Activated naive CD8-positive, alpha-beta T cell treated with anti-CD3 and anti-CD28 coated beads, Interleukin-2, amount 10 ng/mL, durations not matched to agents 7 days and 5 days (primary cell): ENCODE measurements around the gene ANP32E. TPM values are rescaled to one million over a fixed set of nuclear protein-coding genes. Genes with fewer than 3 reads are reported as not detected.
"Not testable (repeated sequence)": the region's sequence is repeated elsewhere in the genome, so short reads cannot be mapped to it uniquely, and the experiment has no call there.

Experiments
- ATAC-seq: fragments of 150-1000 bp; cut with Tn5 transposase; one replicate; pipeline ENCODE4 v1.10.0; 2021; ENCODE audit warnings: low read depth, moderate library complexity
- POLR2A ChIA-PET: fragments of 350-600 bp; sonication (Branson Sonifier 250); formaldehyde crosslinking; loops from one replicate; lab custom pipeline; 2021; ENCODE audit warnings: antibody characterized with exemption; lab: Charles Lee
- DNase-seq: peaks from one replicate; pipeline ENCODE4 v3.0.0; 2021
- H3K27ac Mint-ChIP-seq: one replicate; pipeline ENCODE4 v1.8.0; 2022; ENCODE audit warnings: mild to moderate bottlenecking, mixed read lengths
- H3K27me3 Mint-ChIP-seq: one replicate; pipeline ENCODE4 v1.8.0; 2022; ENCODE audit warnings: mild to moderate bottlenecking, moderate library complexity, mixed read lengths
- H3K36me3 Mint-ChIP-seq: one replicate; pipeline ENCODE4 v1.8.0; 2021; ENCODE audit warnings: mild to moderate bottlenecking, mixed read lengths
- H3K4me1 Mint-ChIP-seq: one replicate; pipeline ENCODE4 v1.8.0; 2021; ENCODE audit warnings: mixed read lengths
- H3K4me3 Mint-ChIP-seq: one replicate; pipeline ENCODE4 v1.8.0; 2022; ENCODE audit warnings: mild to moderate bottlenecking, moderate library complexity, mixed read lengths
- H3K9me3 Mint-ChIP-seq: one replicate; pipeline ENCODE4 v1.8.0; 2021; ENCODE audit warnings: mixed read lengths
- total RNA-seq, 2 experiments: library from RNA; stranded (reverse); gene quantifications; one replicate each; pipeline ENCODE4 v1.2.3, GENCODE V29; 2021

The ANP32E gene
- total RNA-seq, 2 experiments from 2014 or later, result 113 to 115 TPM

DNA sequence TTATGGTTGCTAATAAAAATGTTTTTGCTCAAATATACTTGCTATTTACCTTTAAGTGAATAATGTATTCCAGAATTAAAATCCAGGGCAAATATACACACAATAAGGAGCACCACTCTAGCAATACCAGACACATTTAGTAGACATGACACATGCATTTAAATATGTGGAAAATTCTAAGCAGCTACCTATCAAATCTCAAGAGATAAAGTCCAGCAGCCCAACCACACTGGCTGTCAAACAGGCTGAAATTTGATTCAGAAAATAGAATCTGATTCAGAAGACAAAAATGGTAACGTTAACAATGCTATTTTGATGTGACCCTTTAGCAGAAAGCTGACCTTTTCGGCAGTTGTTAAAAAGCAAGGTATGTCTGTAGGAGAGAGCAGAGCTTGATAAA is 43.9 kb downstream of the ANP32E start:
- ATAC-seq, result no peak

DNA sequence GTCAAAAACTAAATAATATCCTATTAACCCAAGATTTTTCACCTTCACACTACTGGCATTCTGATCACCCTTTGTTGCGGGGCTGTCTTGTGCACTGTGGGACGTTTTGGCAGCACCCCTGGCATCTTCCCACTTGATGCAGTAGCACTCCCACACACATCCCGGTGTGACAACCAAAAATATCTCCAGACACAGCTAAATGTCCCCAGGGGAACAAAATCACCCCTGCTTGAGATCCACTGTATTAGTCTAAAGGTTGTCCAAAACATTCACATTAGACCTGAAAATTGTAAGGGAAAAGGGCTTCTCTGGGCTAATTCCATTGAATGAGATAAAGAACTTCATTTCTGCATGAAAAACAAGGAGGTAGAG is 48.4 kb downstream of the ANP32E start:
- peaks cover 3% of the 10 kb centered on the region for H3K27me3 Mint-ChIP-seq
- no peaks in the 10 kb centered on the region for H3K36me3 Mint-ChIP-seq
- POLR2A ChIA-PET, result interaction anchor here (0.6 to 2.8 kb wide), 6 partner anchors 17 to 338 kb away, joined by 4 to 22 read pairs (median 6); a partner anchor contains a TSS
- H3K4me3 Mint-ChIP-seq, result no peak overlapping the region
- no peaks in the 10 kb centered on the region for H3K9me3 Mint-ChIP-seq
- H3K4me1 Mint-ChIP-seq, result peaks cover 5% of the 10 kb centered on the region
- no peak overlapping the region for H3K27ac Mint-ChIP-seq
- ATAC-seq, result peak; percentile 22
- no peak for DNase-seq

More for the DNA sequence above, 43.9 kb downstream of the ANP32E start:
- Mint-ChIP-seq H3K4me3 (no peak overlapping the region), H3K9me3 (no peaks in the 10 kb centered on the region), H3K27ac (no peak overlapping the region), H3K27me3 (peaks cover 7% of the 10 kb centered on the region), H3K36me3 (no peaks in the 10 kb centered on the region), H3K4me1 (peaks cover 4% of the 10 kb centered on the region)
- POLR2A ChIA-PET, result no interaction called here
- no peak for DNase-seq

DNA sequence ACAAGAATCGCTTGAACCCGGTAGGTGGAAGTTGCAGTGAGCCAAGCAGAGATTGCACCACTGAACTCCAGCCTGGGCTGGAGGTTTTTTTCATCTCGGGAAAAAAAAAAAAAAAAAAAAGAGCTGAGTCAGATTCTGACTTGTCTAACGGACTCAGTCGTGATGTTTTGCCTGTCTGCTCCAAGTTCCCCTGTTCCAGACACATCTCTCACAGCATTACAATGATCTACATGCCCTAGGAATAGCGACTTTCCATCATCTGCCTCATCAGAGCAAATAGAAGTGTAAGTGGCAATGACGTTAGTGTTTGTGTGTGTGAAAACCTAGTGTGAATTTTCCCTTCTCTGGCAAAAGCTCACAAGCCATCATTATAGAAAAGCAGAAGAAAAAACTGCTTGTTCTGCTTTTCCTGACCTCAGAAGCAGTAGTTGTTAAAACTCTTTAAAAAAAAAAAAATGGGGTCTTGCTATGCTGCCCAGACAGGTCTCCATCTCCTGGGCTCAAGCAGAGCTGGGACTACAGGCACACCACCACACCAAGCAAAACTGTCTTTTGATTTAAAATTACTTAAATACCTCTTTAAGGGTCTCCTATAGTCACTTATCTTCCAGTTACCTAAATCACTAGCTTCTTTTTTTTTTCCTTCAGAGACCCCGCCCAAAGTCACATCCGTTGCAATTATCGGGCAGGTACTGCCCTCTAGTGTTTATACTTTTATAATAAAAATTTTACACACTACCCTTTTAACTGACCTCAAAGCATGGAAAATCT is 48.9 kb downstream of the ANP32E start:
- H3K4me1 Mint-ChIP-seq, result peaks cover 5% of the 10 kb centered on the region
- H3K4me3 Mint-ChIP-seq, result no peak overlapping the region
- POLR2A ChIA-PET, result interaction anchor here (0.5 to 2.8 kb wide), 13 partner anchors 10 to 601 kb away, joined by 3 to 22 read pairs (median 4); a partner anchor contains a TSS
- H3K27ac Mint-ChIP-seq, result no peak overlapping the region
- ATAC-seq, result peak; percentile 39
- H3K36me3 Mint-ChIP-seq, result no peaks in the 10 kb centered on the region
- H3K27me3 Mint-ChIP-seq, result peaks cover 3% of the 10 kb centered on the region
- no peaks in the 10 kb centered on the region for H3K9me3 Mint-ChIP-seq
- no peak for DNase-seq

DNA sequence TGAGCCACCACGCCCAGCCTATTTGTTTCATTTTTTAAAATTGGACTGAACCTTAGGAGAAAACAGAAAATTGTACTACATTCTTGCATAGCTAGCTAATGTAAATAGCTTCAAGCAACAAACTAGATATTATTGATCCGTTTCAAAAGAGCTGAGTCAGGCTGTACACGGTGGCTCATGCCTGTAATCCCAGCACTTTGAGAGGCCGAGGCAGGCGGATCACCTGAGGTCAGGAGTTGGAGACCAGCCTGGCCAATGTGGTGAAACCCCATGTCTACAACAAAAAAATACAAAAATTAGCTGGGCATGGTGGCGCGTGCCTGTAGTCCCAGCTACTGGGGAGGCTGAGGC is 49.5 kb downstream of the ANP32E start:
- ATAC-seq, H3K4me1 Mint-ChIP-seq, H3K27ac Mint-ChIP-seq, H3K9me3 Mint-ChIP-seq, DNase-seq, H3K27me3 Mint-ChIP-seq, H3K4me3 Mint-ChIP-seq, H3K36me3 Mint-ChIP-seq: not testable (repeated sequence)
- POLR2A ChIA-PET, result interaction anchor here (0.8 to 2.8 kb wide), 5 partner anchors 9 to 298 kb away, joined by 4 to 22 read pairs (median 4); a partner anchor contains a TSS

- H3K27me3 Mint-ChIP-seq, result peaks cover 3% of the 10 kb centered on the region
- DNase-seq, result no peak
- POLR2A ChIA-PET, result interaction anchor here (2.8 kb wide), 1 partner anchor 298 kb away, joined by 22 read pairs; a partner anchor contains a TSS
- no peaks in the 10 kb centered on the region for H3K36me3 Mint-ChIP-seq
- no peaks in the 10 kb centered on the region for H3K9me3 Mint-ChIP-seq
- peaks cover 8% of the 10 kb centered on the region for H3K4me1 Mint-ChIP-seq
- no peak for ATAC-seq
- H3K27ac Mint-ChIP-seq, result no peak overlapping the region
- H3K4me3 Mint-ChIP-seq, result no peak overlapping the region
Observed at GRCh38 chr1:150185481-150185880, 50.4 kb downstream of the ANP32E start.

- Mint-ChIP-seq H3K4me3 (no peak overlapping the region), H3K27me3 (no peaks in the 10 kb centered on the region), H3K27ac (no peak overlapping the region), H3K36me3 (no peaks in the 10 kb centered on the region), H3K4me1 (peaks cover 8% of the 10 kb centered on the region), H3K9me3 (no peaks in the 10 kb centered on the region)
- POLR2A ChIA-PET, result no interaction called here
- no peak for DNase-seq
- no peak for ATAC-seq
Observed at GRCh38 chr1:150183061-150183460, 52.9 kb downstream of the ANP32E start.

DNA sequence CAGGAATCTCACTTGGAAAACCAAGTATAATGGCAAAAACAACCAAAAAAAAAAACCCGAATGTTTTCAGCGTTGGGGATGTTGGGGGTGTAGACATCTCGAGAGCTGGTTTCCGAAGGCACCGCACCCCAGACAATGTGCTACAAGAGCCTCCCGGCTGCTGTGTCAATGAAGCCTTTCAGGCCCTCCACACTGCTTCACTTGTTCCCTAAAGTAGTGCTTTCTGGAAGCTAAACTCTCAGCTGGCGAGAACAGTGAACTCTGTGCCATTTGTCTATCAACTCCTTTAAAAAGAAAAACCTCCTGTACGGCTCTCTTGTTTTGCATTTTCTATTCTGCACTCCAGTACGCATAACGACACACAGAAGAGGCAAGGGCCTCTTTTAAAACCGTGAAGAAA is 53.7 kb downstream of the ANP32E start:
- ATAC-seq (no peak), DNase-seq (no peak)
- no peaks in the 10 kb centered on the region for H3K9me3 Mint-ChIP-seq
- no peaks in the 10 kb centered on the region for H3K27me3 Mint-ChIP-seq
- POLR2A ChIA-PET, result interaction anchor here (0.6 kb wide), 1 partner anchor 589 kb away, joined by 3 read pairs; no protein-coding TSS in a partner anchor
- no peak overlapping the region for H3K4me3 Mint-ChIP-seq
- H3K4me1 Mint-ChIP-seq, result peaks cover 5% of the 10 kb centered on the region
- H3K27ac Mint-ChIP-seq, result no peak overlapping the region
- H3K36me3 Mint-ChIP-seq, result no peaks in the 10 kb centered on the region

DNA sequence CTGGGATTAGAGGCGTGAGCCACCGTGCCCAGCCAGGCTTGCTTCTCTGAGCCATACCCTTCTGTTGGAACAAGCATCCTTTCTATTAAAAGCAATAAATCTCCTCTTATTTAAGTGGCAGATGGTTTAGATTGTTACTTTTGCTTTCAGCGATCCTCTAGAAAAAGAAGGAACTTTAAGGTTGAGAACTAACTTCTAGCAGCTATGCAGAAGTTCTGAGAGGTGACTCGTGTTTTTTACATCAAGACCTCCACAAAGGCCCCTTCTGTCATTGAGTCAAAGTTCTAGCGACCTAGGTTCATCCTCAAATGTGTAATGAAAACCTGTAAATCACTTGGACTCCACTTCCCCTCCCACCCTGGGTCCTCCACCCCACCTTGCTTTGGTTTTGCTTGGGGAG is 55.4 kb downstream of the ANP32E start:
- Mint-ChIP-seq H3K36me3 (no peaks in the 10 kb centered on the region), H3K27me3 (no peaks in the 10 kb centered on the region), H3K4me1 (peaks cover 2% of the 10 kb centered on the region), H3K9me3 (no peaks in the 10 kb centered on the region), H3K4me3 (no peak overlapping the region), H3K27ac (no peak overlapping the region)
- POLR2A ChIA-PET, result no interaction called here
- ATAC-seq (no peak), DNase-seq (no peak)

DNA sequence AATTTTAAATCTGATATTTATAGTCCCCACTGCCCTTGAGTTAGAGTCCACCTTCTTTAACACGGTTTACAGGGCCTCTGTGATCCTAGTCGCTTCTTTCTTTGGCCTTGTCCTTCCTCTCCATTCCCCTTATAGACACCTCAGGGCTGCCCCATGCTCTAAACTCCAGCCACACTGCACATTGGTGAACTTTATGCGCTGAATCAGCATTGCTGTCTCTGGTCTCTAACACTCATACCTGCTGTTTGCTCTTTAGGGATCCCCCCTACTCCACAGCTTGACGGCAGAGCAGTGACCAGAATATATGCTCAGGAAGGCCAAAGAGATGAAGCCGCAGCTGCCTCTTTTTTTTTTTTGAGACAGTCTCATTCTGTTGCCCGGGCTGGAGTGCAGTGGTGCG is 56.0 kb downstream of the ANP32E start:
- POLR2A ChIA-PET, result no interaction called here
- ATAC-seq, result no peak

GRCh38 chr1:150178548-150178947 is 57.4 kb downstream of the ANP32E start:
- no peak overlapping the region for H3K27ac Mint-ChIP-seq
- H3K4me1 Mint-ChIP-seq, result peaks cover 2% of the 10 kb centered on the region
- no peaks in the 10 kb centered on the region for H3K36me3 Mint-ChIP-seq
- H3K4me3 Mint-ChIP-seq, result no peak overlapping the region
- H3K27me3 Mint-ChIP-seq, result no peaks in the 10 kb centered on the region
- H3K9me3 Mint-ChIP-seq, result no peaks in the 10 kb centered on the region
- POLR2A ChIA-PET, result no interaction called here
- no peak for DNase-seq
- ATAC-seq, result no peak

More for the DNA sequence above, 56.0 kb downstream of the ANP32E start:
- H3K27me3 Mint-ChIP-seq, result no peaks in the 10 kb centered on the region
- H3K9me3 Mint-ChIP-seq, result no peaks in the 10 kb centered on the region
- no peak for DNase-seq
- H3K4me3 Mint-ChIP-seq, result no peak overlapping the region
- no peaks in the 10 kb centered on the region for H3K36me3 Mint-ChIP-seq
- peaks cover 2% of the 10 kb centered on the region for H3K4me1 Mint-ChIP-seq
- no peak overlapping the region for H3K27ac Mint-ChIP-seq

DNA sequence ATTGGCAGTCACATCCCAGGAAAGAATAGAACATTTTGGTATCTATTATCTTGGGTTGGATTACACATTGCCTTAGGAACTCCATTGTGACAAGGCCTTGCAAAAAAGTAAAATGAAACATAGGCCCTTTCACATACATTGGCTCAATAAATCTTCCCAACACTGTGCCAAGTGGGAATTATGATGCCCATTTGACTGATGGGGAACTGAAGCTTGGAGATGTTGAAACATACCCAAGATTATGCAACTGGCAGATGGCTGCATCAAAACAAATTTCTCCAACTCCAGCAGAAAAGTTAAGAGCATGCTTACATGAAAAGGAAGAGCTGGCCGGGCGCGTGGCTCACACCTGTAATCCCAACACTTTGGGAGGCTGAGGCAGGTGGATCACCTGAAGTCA is 59.3 kb downstream of the ANP32E start:
- no peaks in the 10 kb centered on the region for H3K9me3 Mint-ChIP-seq
- ATAC-seq (no peak), DNase-seq (no peak)
- no peak overlapping the region for H3K27ac Mint-ChIP-seq
- peaks cover 1% of the 10 kb centered on the region for H3K4me1 Mint-ChIP-seq
- H3K4me3 Mint-ChIP-seq, result no peak overlapping the region
- no peaks in the 10 kb centered on the region for H3K36me3 Mint-ChIP-seq
- peaks cover 4% of the 10 kb centered on the region for H3K27me3 Mint-ChIP-seq
- POLR2A ChIA-PET, result interaction anchor here (1.1 kb wide), 1 partner anchor 10 kb away, joined by 4 read pairs; no protein-coding TSS in a partner anchor

GRCh38 chr1:150173141-150173585 is 62.7 kb downstream of the ANP32E start:
- no peaks in the 10 kb centered on the region for H3K36me3 Mint-ChIP-seq
- no peaks in the 10 kb centered on the region for H3K9me3 Mint-ChIP-seq
- H3K4me3 Mint-ChIP-seq, result no peak overlapping the region
- no peak overlapping the region for H3K27ac Mint-ChIP-seq
- POLR2A ChIA-PET, result no interaction called here
- no peak for ATAC-seq
- peaks cover 7% of the 10 kb centered on the region for H3K27me3 Mint-ChIP-seq
- no peak for DNase-seq
- H3K4me1 Mint-ChIP-seq, result peaks cover 3% of the 10 kb centered on the region

DNA sequence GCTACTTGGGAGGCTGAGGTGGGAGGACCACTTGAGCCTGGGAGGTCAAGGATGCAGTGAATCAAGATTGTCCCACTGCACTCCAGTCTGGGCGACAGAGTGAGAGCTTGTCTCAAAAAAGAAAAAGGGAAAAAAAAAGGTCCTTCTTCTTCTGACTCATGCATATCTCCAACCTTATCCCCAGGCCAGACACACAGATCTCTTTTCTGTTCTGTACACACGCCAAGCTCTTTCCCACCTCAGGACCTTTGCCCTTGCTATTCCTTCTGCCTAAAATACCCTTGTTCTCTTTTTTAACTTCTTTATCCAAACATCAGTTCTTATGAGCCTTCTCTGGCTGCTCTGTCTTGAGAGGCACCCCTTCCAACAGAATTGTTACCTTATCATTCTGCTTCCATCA is 64.1 kb downstream of the ANP32E start:
- Mint-ChIP-seq H3K27ac (no peak overlapping the region), H3K9me3 (no peaks in the 10 kb centered on the region), H3K36me3 (no peaks in the 10 kb centered on the region), H3K4me1 (peaks cover 3% of the 10 kb centered on the region), H3K27me3 (peaks cover 7% of the 10 kb centered on the region), H3K4me3 (no peak overlapping the region)
- ATAC-seq, result no peak
- DNase-seq, result no peak
- POLR2A ChIA-PET, result no interaction called here
